ENCODE measurements around the gene TBC1D9.
"Not testable (repeated sequence)": the region's sequence is repeated elsewhere in the genome, so short reads cannot be mapped to it uniquely, and the experiment has no call there.

TBC1D9 gene

GRCh38 chr4:140752291-140753068 lies 3.7 kb downstream of the TBC1D9 start:
- Histone ChIP-seq H3K4me1 (ENCODE audit: control insufficient read depth, insufficient read depth, low read length) (peaks cover 3% of the 10 kb centered on the region), H3K9ac (ENCODE audit: low read depth, low read length) (no peak overlapping the region), H3K9me3 (ENCODE audit: control insufficient read depth, insufficient read depth, low read length) (no peaks in the 10 kb centered on the region), H3K4me3 (ENCODE audit: low read depth, low read length) (no peak overlapping the region), H3K27me3 (ENCODE audit: control insufficient read depth, insufficient read depth, low read length) (peaks cover 43% of the 10 kb centered on the region), H3K36me3 (ENCODE audit: control insufficient read depth, insufficient read depth, low read length) (no peaks in the 10 kb centered on the region)

- no peaks in the 10 kb centered on the region for H3K36me3 ChIP-seq (ENCODE audit: control insufficient read depth, insufficient read depth, low read length)
- no peak overlapping the region for H3K4me3 ChIP-seq (ENCODE audit: low read depth, low read length)
- H3K9me3 ChIP-seq (ENCODE audit: control insufficient read depth, insufficient read depth, low read length): no peaks in the 10 kb centered on the region
- H3K9ac ChIP-seq (ENCODE audit: low read depth, low read length): no peak overlapping the region
- no peaks in the 10 kb centered on the region for H3K4me1 ChIP-seq (ENCODE audit: control insufficient read depth, insufficient read depth, low read length)
- peaks cover 37% of the 10 kb centered on the region for H3K27me3 ChIP-seq (ENCODE audit: control insufficient read depth, insufficient read depth, low read length)
These were observed 5.7 kb downstream of the TBC1D9 start for GRCh38 chr4:140750470-140750869.

GRCh38 chr4:140748171-140748570 lies 8.0 kb downstream of the TBC1D9 start:
- H3K4me3 ChIP-seq (ENCODE audit: low read depth, low read length): no peak overlapping the region
- no peaks in the 10 kb centered on the region for H3K36me3 ChIP-seq (ENCODE audit: control insufficient read depth, insufficient read depth, low read length)
- no peaks in the 10 kb centered on the region for H3K9me3 ChIP-seq (ENCODE audit: control insufficient read depth, insufficient read depth, low read length)
- no peak overlapping the region for H3K9ac ChIP-seq (ENCODE audit: low read depth, low read length)
- peaks cover 5% of the 10 kb centered on the region for H3K4me1 ChIP-seq (ENCODE audit: control insufficient read depth, insufficient read depth, low read length)
- peaks cover 16% of the 10 kb centered on the region for H3K27me3 ChIP-seq (ENCODE audit: control insufficient read depth, insufficient read depth, low read length)

GRCh38 chr4:140746546-140746945 lies 9.6 kb downstream of the TBC1D9 start:
- H3K9me3 ChIP-seq (ENCODE audit: control insufficient read depth, insufficient read depth, low read length); H3K4me3 ChIP-seq (ENCODE audit: low read depth, low read length); H3K4me1 ChIP-seq (ENCODE audit: control insufficient read depth, insufficient read depth, low read length); H3K27me3 ChIP-seq (ENCODE audit: control insufficient read depth, insufficient read depth, low read length); H3K36me3 ChIP-seq (ENCODE audit: control insufficient read depth, insufficient read depth, low read length); H3K9ac ChIP-seq (ENCODE audit: low read depth, low read length): not testable (repeated sequence)

- H3K36me3 ChIP-seq (ENCODE audit: control insufficient read depth, insufficient read depth, low read length): no peaks in the 10 kb centered on the region
- peaks cover 12% of the 10 kb centered on the region for H3K4me1 ChIP-seq (ENCODE audit: control insufficient read depth, insufficient read depth, low read length)
- peaks cover 2% of the 10 kb centered on the region for H3K27me3 ChIP-seq (ENCODE audit: control insufficient read depth, insufficient read depth, low read length)
- no peak overlapping the region for H3K4me3 ChIP-seq (ENCODE audit: low read depth, low read length)
- H3K9me3 ChIP-seq (ENCODE audit: control insufficient read depth, insufficient read depth, low read length): no peaks in the 10 kb centered on the region
- no peak overlapping the region for H3K9ac ChIP-seq (ENCODE audit: low read depth, low read length)
These were observed 11.8 kb downstream of the TBC1D9 start for GRCh38 chr4:140744421-140744820.

GRCh38 chr4:140743194-140743931 lies 12.8 kb downstream of the TBC1D9 start:
- H3K4me3 ChIP-seq (ENCODE audit: low read depth, low read length): no peak overlapping the region
- peaks cover 2% of the 10 kb centered on the region for H3K27me3 ChIP-seq (ENCODE audit: control insufficient read depth, insufficient read depth, low read length)
- H3K4me1 ChIP-seq (ENCODE audit: control insufficient read depth, insufficient read depth, low read length): peaks cover 17% of the 10 kb centered on the region
- H3K36me3 ChIP-seq (ENCODE audit: control insufficient read depth, insufficient read depth, low read length): no peaks in the 10 kb centered on the region
- H3K9me3 ChIP-seq (ENCODE audit: control insufficient read depth, insufficient read depth, low read length): no peaks in the 10 kb centered on the region
- no peak overlapping the region for H3K9ac ChIP-seq (ENCODE audit: low read depth, low read length)

- Histone ChIP-seq H3K36me3 (ENCODE audit: control insufficient read depth, insufficient read depth, low read length) (no peaks in the 10 kb centered on the region), H3K9me3 (ENCODE audit: control insufficient read depth, insufficient read depth, low read length) (no peaks in the 10 kb centered on the region), H3K27me3 (ENCODE audit: control insufficient read depth, insufficient read depth, low read length) (peaks cover 2% of the 10 kb centered on the region), H3K9ac (ENCODE audit: low read depth, low read length) (no peak overlapping the region), H3K4me1 (ENCODE audit: control insufficient read depth, insufficient read depth, low read length) (peaks cover 22% of the 10 kb centered on the region), H3K4me3 (ENCODE audit: low read depth, low read length) (no peak overlapping the region)
These were observed 13.4 kb downstream of the TBC1D9 start for GRCh38 chr4:140742838-140743193.

GRCh38 chr4:140740906-140741670 lies 15.1 kb downstream of the TBC1D9 start:
- Histone ChIP-seq H3K27me3 (ENCODE audit: control insufficient read depth, insufficient read depth, low read length) (peaks cover 2% of the 10 kb centered on the region), H3K9ac (ENCODE audit: low read depth, low read length) (no peak overlapping the region), H3K9me3 (ENCODE audit: control insufficient read depth, insufficient read depth, low read length) (no peaks in the 10 kb centered on the region), H3K4me3 (ENCODE audit: low read depth, low read length) (no peak overlapping the region), H3K4me1 (ENCODE audit: control insufficient read depth, insufficient read depth, low read length) (peaks cover 27% of the 10 kb centered on the region), H3K36me3 (ENCODE audit: control insufficient read depth, insufficient read depth, low read length) (no peaks in the 10 kb centered on the region)

GRCh38 chr4:140740422-140740821 lies 15.8 kb downstream of the TBC1D9 start:
- Histone ChIP-seq H3K36me3 (ENCODE audit: control insufficient read depth, insufficient read depth, low read length) (no peaks in the 10 kb centered on the region), H3K9me3 (ENCODE audit: control insufficient read depth, insufficient read depth, low read length) (no peaks in the 10 kb centered on the region), H3K4me3 (ENCODE audit: low read depth, low read length) (no peak overlapping the region), H3K27me3 (ENCODE audit: control insufficient read depth, insufficient read depth, low read length) (no peaks in the 10 kb centered on the region), H3K4me1 (ENCODE audit: control insufficient read depth, insufficient read depth, low read length) (peaks cover 27% of the 10 kb centered on the region), H3K9ac (ENCODE audit: low read depth, low read length) (no peak overlapping the region)

- Histone ChIP-seq H3K36me3 (ENCODE audit: control insufficient read depth, insufficient read depth, low read length) (no peaks in the 10 kb centered on the region), H3K9ac (ENCODE audit: low read depth, low read length) (no peak overlapping the region), H3K4me1 (ENCODE audit: control insufficient read depth, insufficient read depth, low read length) (peaks cover 29% of the 10 kb centered on the region), H3K4me3 (ENCODE audit: low read depth, low read length) (no peak overlapping the region), H3K9me3 (ENCODE audit: control insufficient read depth, insufficient read depth, low read length) (no peaks in the 10 kb centered on the region), H3K27me3 (ENCODE audit: control insufficient read depth, insufficient read depth, low read length) (no peaks in the 10 kb centered on the region)
These were observed 16.2 kb downstream of the TBC1D9 start for GRCh38 chr4:140739971-140740370.

GRCh38 chr4:140738139-140738538 lies 18.0 kb downstream of the TBC1D9 start:
- Histone ChIP-seq H3K27me3 (ENCODE audit: control insufficient read depth, insufficient read depth, low read length) (no peaks in the 10 kb centered on the region), H3K4me1 (ENCODE audit: control insufficient read depth, insufficient read depth, low read length) (peaks cover 28% of the 10 kb centered on the region), H3K9me3 (ENCODE audit: control insufficient read depth, insufficient read depth, low read length) (no peaks in the 10 kb centered on the region), H3K36me3 (ENCODE audit: control insufficient read depth, insufficient read depth, low read length) (no peaks in the 10 kb centered on the region), H3K9ac (ENCODE audit: low read depth, low read length) (no peak overlapping the region), H3K4me3 (ENCODE audit: low read depth, low read length) (no peak overlapping the region)

Data from iPS-15b (cell line).